ENCODE results near the gene SMYD3.
"Not testable (repeated sequence)": the region's sequence is repeated elsewhere in the genome, so short reads cannot be mapped to it uniquely, and the experiment has no call there.

- not testable (repeated sequence) for TF ChIP-seq ZZZ3 (IDR thresholded peaks at IDR 0.05; ENCODE audit: control insufficient read depth, insufficient read length, low read depth); ZBED1 (IDR thresholded peaks at IDR 0.05; ENCODE audit: borderline replicate concordance); SMC3 (IDR thresholded peaks at IDR 0.05; ENCODE audit: borderline replicate concordance, low read length); GATAD2B (conservative IDR thresholded peaks at IDR 0.05; ENCODE audit: low read depth); CHD4 (IDR thresholded peaks at IDR 0.05); POLR2A (IDR thresholded peaks at IDR 0.05; ENCODE audit: low read depth, low read length); EZH2 (IDR thresholded peaks at IDR 0.05; ENCODE audit: borderline replicate concordance, control insufficient read depth, low read depth, low read length); RCOR1 (conservative IDR thresholded peaks at IDR 0.05; ENCODE audit: low read depth, low read length); EGR1 (IDR thresholded peaks at IDR 0.05; ENCODE audit: borderline replicate concordance in 1 of 2, low read depth in 2 of 2, low read length in 2 of 2); POLR2AphosphoS5 (IDR thresholded peaks at IDR 0.05; ENCODE audit: low read length); RAD21 (IDR thresholded peaks at IDR 0.05; ENCODE audit: insufficient read depth, low read depth, low read length); SRF (IDR thresholded peaks at IDR 0.05; ENCODE audit: low read depth in 2 of 2, low read length in 2 of 2); RFX5 (IDR thresholded peaks at IDR 0.05; ENCODE audit: low read depth, low read length)
- TF ChIP-seq, protein P1, sequence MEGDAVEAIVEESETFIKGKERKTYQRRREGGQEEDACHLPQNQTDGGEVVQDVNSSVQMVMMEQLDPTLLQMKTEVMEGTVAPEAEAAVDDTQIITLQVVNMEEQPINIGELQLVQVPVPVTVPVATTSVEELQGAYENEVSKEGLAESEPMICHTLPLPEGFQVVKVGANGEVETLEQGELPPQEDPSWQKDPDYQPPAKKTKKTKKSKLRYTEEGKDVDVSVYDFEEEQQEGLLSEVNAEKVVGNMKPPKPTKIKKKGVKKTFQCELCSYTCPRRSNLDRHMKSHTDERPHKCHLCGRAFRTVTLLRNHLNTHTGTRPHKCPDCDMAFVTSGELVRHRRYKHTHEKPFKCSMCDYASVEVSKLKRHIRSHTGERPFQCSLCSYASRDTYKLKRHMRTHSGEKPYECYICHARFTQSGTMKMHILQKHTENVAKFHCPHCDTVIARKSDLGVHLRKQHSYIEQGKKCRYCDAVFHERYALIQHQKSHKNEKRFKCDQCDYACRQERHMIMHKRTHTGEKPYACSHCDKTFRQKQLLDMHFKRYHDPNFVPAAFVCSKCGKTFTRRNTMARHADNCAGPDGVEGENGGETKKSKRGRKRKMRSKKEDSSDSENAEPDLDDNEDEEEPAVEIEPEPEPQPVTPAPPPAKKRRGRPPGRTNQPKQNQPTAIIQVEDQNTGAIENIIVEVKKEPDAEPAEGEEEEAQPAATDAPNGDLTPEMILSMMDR (IDR thresholded peaks at IDR 0.05 in 2 of 3, conservative IDR thresholded peaks at IDR 0.05 in 1 of 3; ENCODE audit: control insufficient read depth in 2 of 3, extremely low read depth in 1 of 3, insufficient read depth in 1 of 3, low read depth in 3 of 3, low read length in 3 of 3), result not testable (repeated sequence)
Measured at GRCh38 chr1:245740336-245740735, 766.7 kb downstream of the SMYD3 start.
